ENCODE results near the gene NOS2. TPM values are rescaled to one million over a fixed set of nuclear protein-coding genes. Genes with fewer than 3 reads are reported as not detected.

Gene NOS2
- total and polyA plus RNA-seq, 10 donors = 0.02 to 0.69 (median 0.13) TPM; not detected in 1

DNA sequence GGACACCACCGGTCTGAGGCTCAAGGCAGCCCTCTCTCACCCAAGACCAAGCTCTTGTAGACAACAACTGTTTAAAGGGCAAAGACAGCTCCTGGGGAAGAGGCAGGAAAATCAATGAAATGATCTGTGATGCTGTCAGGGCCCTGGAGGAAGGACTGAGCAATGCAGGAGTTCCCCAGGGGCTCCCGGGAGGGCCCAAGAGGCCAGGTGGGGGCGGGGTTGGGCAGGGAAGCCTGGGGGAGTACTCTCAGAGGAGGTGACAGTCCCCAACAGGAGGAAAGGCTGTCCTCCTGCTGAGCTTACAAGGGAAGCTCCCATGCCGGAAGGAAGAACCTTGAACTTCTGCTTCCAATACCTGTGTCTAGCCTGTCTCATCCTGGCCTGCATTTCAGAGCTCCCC is 8.3 kb upstream of the NOS2 start:
- H3K4me1 ChIP-seq = peaks cover 10 to 41% (median 35%) of the 10 kb centered on the region in 6 donors
- no peak for DNase-seq
- H3K4me3 ChIP-seq = no peak overlapping the region
- WGBS, 5 donors = 54 to 65% (median 56%) methylated on average over 3 to 4 of the region's 4 CpGs
- no peaks in the 10 kb centered on the region for H3K9me3 ChIP-seq
- peak overlapping the region in 6 of 8 donors; percentile 64 to 84 (median 74) for H3K27ac ChIP-seq
- H3K27me3 ChIP-seq (replicated peaks in 1 of 7) = no peaks in the 10 kb centered on the region
- H3K36me3 ChIP-seq = no peaks in the 10 kb centered on the region
- intact Hi-C loops (cut with DNase I; ENCODE audit: low total_unique reads) = loop anchor here (10.0 kb wide), 1 partner anchor 446 kb away; no protein-coding TSS in a partner anchor
- TF ChIP-seq, protein P1, sequence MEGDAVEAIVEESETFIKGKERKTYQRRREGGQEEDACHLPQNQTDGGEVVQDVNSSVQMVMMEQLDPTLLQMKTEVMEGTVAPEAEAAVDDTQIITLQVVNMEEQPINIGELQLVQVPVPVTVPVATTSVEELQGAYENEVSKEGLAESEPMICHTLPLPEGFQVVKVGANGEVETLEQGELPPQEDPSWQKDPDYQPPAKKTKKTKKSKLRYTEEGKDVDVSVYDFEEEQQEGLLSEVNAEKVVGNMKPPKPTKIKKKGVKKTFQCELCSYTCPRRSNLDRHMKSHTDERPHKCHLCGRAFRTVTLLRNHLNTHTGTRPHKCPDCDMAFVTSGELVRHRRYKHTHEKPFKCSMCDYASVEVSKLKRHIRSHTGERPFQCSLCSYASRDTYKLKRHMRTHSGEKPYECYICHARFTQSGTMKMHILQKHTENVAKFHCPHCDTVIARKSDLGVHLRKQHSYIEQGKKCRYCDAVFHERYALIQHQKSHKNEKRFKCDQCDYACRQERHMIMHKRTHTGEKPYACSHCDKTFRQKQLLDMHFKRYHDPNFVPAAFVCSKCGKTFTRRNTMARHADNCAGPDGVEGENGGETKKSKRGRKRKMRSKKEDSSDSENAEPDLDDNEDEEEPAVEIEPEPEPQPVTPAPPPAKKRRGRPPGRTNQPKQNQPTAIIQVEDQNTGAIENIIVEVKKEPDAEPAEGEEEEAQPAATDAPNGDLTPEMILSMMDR (IDR thresholded peaks at IDR 0.05 in 8 of 11, conservative IDR thresholded peaks at IDR 0.05 in 3 of 11) = no peak
- no peak for TF ChIP-seq POLR2A (IDR thresholded peaks at IDR 0.05)
- no peak for TF ChIP-seq POLR2AphosphoS5 (IDR thresholded peaks at IDR 0.05)

DNA sequence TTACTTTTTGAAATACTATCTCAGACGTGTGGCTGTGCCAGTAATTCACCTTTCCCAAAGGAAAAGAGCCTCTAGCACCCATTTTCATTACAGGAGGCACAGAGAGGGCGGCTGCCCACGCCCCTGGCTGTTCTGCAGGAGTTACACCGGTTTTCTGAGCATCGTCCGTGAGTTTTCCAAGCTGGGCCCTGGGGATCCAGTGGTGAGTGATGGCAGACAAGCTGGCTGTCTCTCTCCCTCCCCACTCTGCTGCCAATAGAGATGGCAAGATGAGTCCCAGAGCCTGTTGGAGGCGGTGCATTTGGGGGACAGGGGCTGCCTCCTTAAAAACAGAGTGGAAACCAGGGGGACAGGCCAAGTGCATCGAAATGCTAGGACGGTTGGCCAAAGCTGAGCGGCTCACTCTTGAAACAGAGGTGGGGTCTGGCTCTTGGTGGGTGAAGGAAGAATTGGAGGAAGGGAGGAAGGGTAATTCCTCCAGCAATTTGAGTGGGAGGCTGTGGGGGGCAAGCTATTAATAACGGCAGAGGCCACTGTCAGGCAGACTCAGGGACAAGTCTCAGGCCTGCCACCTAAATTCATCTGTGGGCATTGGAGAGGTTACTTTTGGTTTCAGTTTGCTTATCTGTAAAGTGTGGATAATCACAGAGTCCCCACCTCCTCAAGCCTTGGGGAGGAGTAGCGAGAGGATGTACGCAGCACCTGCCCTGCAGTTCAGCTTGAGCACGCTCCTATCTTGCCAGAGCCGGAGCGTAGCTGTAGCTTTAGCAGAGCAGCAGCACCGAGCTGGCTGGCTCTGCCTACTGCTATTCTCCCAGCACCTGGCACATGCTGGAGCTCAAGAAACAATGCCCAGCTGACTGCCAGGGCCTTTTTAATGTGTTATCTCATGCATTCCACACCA is 7.5 kb upstream of the NOS2 start:
- Histone ChIP-seq H3K4me1 (peaks cover 10 to 41% (median 35%) of the 10 kb centered on the region in 6 donors), H3K27ac (peak overlapping the region; percentile 41 to 84 (median 68)), H3K36me3 (no peaks in the 10 kb centered on the region), H3K27me3 (replicated peaks in 1 of 7) (no peaks in the 10 kb centered on the region), H3K9me3 (no peaks in the 10 kb centered on the region), H3K4me3 (peak overlapping the region in 5 of 8 donors; percentile 9 to 52 (median 16))
- intact Hi-C loops (cut with DNase I; ENCODE audit: low total_unique reads) = loop anchor here (10.0 kb wide), 1 partner anchor 447 kb away; no protein-coding TSS in a partner anchor
- peak; percentile 16 to 80 (median 71) for TF ChIP-seq POLR2AphosphoS5 (IDR thresholded peaks at IDR 0.05)
- TF ChIP-seq POLR2A (IDR thresholded peaks at IDR 0.05) = no peak
- peak; percentile 86 for DNase-seq
- 48 to 63% (median 55%) methylated on average over 17 of the region's 17 CpGs for WGBS, 5 donors

DNA sequence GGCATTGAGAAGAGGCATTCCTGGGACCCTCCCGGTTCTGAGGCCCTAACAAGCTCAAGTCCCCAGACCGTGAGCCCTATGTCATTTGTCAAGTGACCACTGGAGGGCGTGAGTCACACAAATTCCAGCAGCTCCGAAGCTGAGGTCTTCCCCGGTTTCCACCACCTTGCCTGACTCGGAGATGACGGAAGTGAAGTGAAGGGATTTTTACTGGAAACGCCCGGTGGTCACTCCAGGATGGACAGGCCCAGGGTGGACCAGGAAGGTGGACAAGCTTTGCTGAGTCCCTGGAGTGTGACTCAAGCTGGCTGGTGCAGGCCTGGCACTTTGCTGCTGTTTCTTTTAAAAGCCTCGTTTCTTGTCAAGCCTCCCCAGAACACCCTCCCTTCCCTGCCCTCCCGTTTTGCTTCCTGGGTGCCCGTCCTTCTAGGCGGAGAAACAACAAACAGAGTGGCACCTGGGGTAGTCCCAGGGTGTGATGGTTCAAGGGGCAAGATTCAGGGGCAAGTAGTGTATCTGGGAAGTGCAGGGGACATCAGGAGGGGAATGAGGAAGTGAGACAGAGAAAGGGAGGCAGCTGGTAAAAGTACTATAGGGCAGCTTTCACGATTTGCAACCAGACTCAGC is 5.3 kb upstream of the NOS2 start:
- intact Hi-C loops (cut with DNase I; ENCODE audit: low total_unique reads) = loop anchor here (10.0 kb wide), 1 partner anchor 449 kb away; no protein-coding TSS in a partner anchor

DNA sequence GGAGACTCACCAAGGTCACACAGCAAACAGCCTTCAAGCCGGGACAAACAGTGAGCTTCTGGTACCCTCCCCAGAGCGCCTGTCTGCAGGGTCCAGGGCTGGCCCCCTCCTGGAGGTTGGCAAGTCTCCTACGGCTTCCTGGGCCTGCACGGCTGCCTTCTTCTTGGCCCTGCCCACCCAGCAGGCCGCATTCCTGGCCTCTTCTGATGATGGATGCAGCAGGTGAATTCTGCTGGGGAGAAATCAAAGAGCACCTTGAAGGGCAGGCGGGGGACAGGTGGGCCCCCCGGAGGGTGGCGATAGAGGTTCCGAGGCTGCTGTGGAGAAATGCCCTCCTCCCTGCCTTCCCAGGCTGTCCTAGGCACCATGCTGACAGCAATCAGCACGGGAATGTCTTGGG is 3.8 kb upstream of the NOS2 start:
- DNase-seq = no peak
- no peaks in the 10 kb centered on the region for H3K27me3 ChIP-seq (replicated peaks in 1 of 7)
- WGBS, 5 donors = 81 to 93% (median 88%) methylated on average over 9 to 10 of the region's 10 CpGs
- intact Hi-C loops (cut with DNase I; ENCODE audit: low total_unique reads) = loop anchor here (5.0 to 10.0 kb wide), 2 partner anchors 73 to 451 kb away; no protein-coding TSS in a partner anchor
- no peaks in the 10 kb centered on the region for H3K9me3 ChIP-seq
- H3K36me3 ChIP-seq = no peaks in the 10 kb centered on the region
- no peak overlapping the region for H3K27ac ChIP-seq
- no peak overlapping the region for H3K4me3 ChIP-seq
- peaks cover 10 to 40% (median 32%) of the 10 kb centered on the region in 6 donors for H3K4me1 ChIP-seq
- no peak for TF ChIP-seq POLR2A (IDR thresholded peaks at IDR 0.05)
- TF ChIP-seq, protein P1 (IDR thresholded peaks at IDR 0.05 in 8 of 11, conservative IDR thresholded peaks at IDR 0.05 in 3 of 11) = no peak
- no peak for TF ChIP-seq POLR2AphosphoS5 (IDR thresholded peaks at IDR 0.05)

More for the DNA sequence above, 5.3 kb upstream of the NOS2 start:
- whole genome bisulfite sequencing, 5 donors = 0 to 2% (median 1%) methylated on average over 14 of the region's 14 CpGs
- peak; percentile 86 for DNase-seq
- Histone ChIP-seq H3K27me3 (replicated peaks in 1 of 7) (no peaks in the 10 kb centered on the region), H3K4me3 (peak overlapping the region in 7 of 8 donors; percentile 2 to 63 (median 31)), H3K9me3 (no peaks in the 10 kb centered on the region), H3K27ac (peak overlapping the region in 7 of 8 donors; percentile 51 to 79 (median 74)), H3K4me1 (peaks cover 10 to 41% (median 35%) of the 10 kb centered on the region in 6 donors), H3K36me3 (no peaks in the 10 kb centered on the region)
- peak in 2 of 3 donors; percentile 31 to 39 for TF ChIP-seq POLR2AphosphoS5 (IDR thresholded peaks at IDR 0.05)
- TF ChIP-seq, protein P1 (IDR thresholded peaks at IDR 0.05 in 8 of 11, conservative IDR thresholded peaks at IDR 0.05 in 3 of 11) = peak; percentile 80 to 96 (median 86)
- TF ChIP-seq POLR2A (IDR thresholded peaks at IDR 0.05) = no peak

Data from spleen (tissue), 11 donors.